Upper lobe of right lung (tissue), 1 donor: ENCODE measurements around the gene CDT1. TPM values are rescaled to one million over a fixed set of nuclear protein-coding genes. Genes with fewer than 3 reads are reported as not detected.
A peak's percentile ranks its signal among the peaks of the same experiment; 100 is the strongest.

Source experiments
- ATAC-seq: fragments of 200-7000 bp; cut with Tn5 transposase; one replicate; pipeline ENCODE4 v1.9.1; 2020; ENCODE audit warnings: mild to moderate bottlenecking, moderate library complexity
- DNase-seq: peaks from one replicate; pipeline ENCODE4 v3.0.0-alpha.2; 2020
- H3K27ac ChIP-seq: fragments of 200-600 bp; one replicate; pipeline ENCODE4 v1.8.0; 2022
- H3K27me3 ChIP-seq: fragments of 200-600 bp; one replicate; pipeline ENCODE4 v1.8.0; 2022; ENCODE audit warnings: mild to moderate bottlenecking
- H3K36me3 ChIP-seq: fragments of 200-600 bp; one replicate; pipeline ENCODE4 v1.8.0; 2022
- H3K4me1 ChIP-seq: fragments of 200-600 bp; one replicate; pipeline ENCODE4 v1.8.0; 2022
- H3K4me3 ChIP-seq: fragments of 200-600 bp; one replicate; pipeline ENCODE4 v1.8.0; 2022; ENCODE audit warnings: mild to moderate bottlenecking
- H3K9me3 ChIP-seq: fragments of 200-600 bp; one replicate; pipeline ENCODE4 v1.8.0; 2022
- intact Hi-C: fragments of 100-400 bp; cut with DNase I; formaldehyde crosslinking; loops from one replicate; pipeline ENCODE4 v1.11.0; 2022
- total RNA-seq: library from RNA; stranded (reverse); fragmentation: NEBNext Ultra II Directional; extraction: Animal tissue kit (Norgen Biotek cat#: 25700); gene quantifications from one replicate; pipeline ENCODE4 v1.2.1, GENCODE V29; 2021
- TF ChIP-seq, protein P1 (sequence below): fragments of 200-600 bp; IDR thresholded peaks from one replicate; pipeline ENCODE4 v1.8.0; 2022; ENCODE audit warnings: antibody characterized with exemption
- donor health status: DM: no; HTN: yes; CAD: no; lungs with severe emphysema.

CDT1 gene
- total RNA-seq, 1 donor from 2014 or later: 1.0 TPM

DNA sequence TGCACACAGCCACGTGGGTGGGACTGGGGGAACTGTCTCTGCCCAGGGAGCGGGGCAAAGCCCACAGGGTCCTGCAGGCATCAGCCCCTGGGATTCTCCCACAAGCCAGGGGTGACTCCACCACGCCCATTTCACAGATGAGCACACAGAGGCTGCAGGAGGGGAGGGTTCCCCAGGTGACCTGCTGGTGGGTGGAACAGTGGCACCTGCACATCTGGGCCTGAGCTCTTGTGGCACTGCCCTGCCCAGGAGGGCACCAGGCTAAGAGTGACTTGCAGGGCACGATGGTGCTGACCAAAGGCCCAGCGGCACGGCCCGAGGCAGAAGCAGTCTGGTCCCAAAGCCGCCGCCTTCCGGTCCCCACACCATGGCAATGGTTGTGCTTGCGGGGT, 42.5 kb upstream of the CDT1 start:
- ATAC-seq (no peak), DNase-seq (no peak)
- TF ChIP-seq, protein P1, sequence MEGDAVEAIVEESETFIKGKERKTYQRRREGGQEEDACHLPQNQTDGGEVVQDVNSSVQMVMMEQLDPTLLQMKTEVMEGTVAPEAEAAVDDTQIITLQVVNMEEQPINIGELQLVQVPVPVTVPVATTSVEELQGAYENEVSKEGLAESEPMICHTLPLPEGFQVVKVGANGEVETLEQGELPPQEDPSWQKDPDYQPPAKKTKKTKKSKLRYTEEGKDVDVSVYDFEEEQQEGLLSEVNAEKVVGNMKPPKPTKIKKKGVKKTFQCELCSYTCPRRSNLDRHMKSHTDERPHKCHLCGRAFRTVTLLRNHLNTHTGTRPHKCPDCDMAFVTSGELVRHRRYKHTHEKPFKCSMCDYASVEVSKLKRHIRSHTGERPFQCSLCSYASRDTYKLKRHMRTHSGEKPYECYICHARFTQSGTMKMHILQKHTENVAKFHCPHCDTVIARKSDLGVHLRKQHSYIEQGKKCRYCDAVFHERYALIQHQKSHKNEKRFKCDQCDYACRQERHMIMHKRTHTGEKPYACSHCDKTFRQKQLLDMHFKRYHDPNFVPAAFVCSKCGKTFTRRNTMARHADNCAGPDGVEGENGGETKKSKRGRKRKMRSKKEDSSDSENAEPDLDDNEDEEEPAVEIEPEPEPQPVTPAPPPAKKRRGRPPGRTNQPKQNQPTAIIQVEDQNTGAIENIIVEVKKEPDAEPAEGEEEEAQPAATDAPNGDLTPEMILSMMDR: no peak
- Histone ChIP-seq H3K36me3 (no peaks in the 10 kb centered on the region), H3K27me3 (no peaks in the 10 kb centered on the region), H3K4me1 (peaks cover 65% of the 10 kb centered on the region), H3K4me3 (no peak overlapping the region), H3K27ac (no peak overlapping the region), H3K9me3 (no peaks in the 10 kb centered on the region)
- intact Hi-C loops: no loop called here

DNA sequence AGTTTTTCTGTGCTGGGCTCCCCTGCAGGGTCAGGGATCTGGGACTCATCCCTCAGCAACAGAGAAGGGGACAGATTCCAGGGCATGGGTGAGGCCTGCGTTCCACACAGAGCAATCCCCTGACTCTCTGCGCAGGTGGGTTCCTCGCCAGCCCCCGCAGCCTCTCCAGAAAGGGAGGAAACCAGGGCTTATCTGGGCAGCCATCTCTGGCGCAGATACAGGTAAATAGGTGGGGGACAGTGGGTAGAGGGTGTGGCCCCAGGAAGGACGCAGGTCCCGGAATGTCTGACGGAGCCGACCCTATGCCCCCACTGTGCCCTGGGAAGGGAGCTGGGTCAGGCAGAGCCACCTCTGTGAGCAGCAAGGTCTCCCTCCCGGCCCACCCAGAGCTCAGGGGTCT, 41.8 kb upstream of the CDT1 start:
- Histone ChIP-seq H3K27ac (no peak overlapping the region), H3K9me3 (no peaks in the 10 kb centered on the region), H3K27me3 (no peaks in the 10 kb centered on the region), H3K36me3 (no peaks in the 10 kb centered on the region), H3K4me1 (peaks cover 72% of the 10 kb centered on the region), H3K4me3 (no peak overlapping the region)
- DNase-seq (no peak), ATAC-seq (peak; percentile 1)
- intact Hi-C loops: no loop called here
- TF ChIP-seq, protein P1: no peak

DNA sequence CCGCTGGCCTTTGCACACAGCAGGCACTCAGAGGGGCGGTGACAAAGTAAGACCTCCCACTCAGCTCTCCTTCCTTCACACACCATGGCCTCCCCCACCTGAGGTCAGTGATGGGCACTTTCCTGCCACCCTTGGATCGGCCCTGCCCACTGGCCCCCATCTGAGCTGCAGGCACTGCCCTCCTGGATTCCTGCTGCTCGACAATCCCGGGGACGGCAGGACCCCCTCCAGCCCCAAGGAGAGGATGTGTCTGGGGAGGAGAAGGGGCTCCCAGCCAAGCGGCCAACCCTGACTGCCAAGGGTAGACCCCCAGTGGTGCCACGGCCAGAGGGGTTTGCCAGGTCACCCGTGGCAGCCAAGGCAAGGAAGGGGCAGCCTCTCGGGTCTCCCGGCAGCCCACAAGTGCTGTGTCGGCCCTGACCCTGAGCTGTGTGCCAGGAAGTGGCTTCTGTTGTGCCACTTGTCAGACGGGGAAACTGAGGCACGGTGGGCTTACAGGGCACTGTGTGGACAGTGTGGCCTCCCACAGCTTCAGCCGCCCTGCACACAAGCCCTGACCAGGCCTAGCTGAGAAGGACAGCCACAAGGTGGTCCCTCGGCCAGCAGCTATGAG, 41.2 kb upstream of the CDT1 start:
- Histone ChIP-seq H3K27ac (peak overlapping the region; percentile 24), H3K4me1 (peaks cover 77% of the 10 kb centered on the region), H3K36me3 (no peaks in the 10 kb centered on the region), H3K4me3 (no peak overlapping the region), H3K9me3 (no peaks in the 10 kb centered on the region), H3K27me3 (no peaks in the 10 kb centered on the region)
- ATAC-seq (no peak), DNase-seq (no peak)
- intact Hi-C loops: no loop called here
- TF ChIP-seq, protein P1: no peak

- Histone ChIP-seq H3K36me3 (no peaks in the 10 kb centered on the region), H3K9me3 (no peaks in the 10 kb centered on the region), H3K27me3 (no peaks in the 10 kb centered on the region), H3K27ac (peak overlapping the region; percentile 13), H3K4me3 (no peak overlapping the region), H3K4me1 (peaks cover 83% of the 10 kb centered on the region)
- TF ChIP-seq, protein P1: no peak
- ATAC-seq (no peak), DNase-seq (no peak)
- intact Hi-C loops: no loop called here
Measured at GRCh38 chr16:88762941-88763340, 40.6 kb upstream of the CDT1 start.

- ATAC-seq (peak; percentile 45), DNase-seq (peak; percentile 82)
- H3K4me3 ChIP-seq: no peak overlapping the region
- intact Hi-C loops: no loop called here
- H3K9me3 ChIP-seq: no peaks in the 10 kb centered on the region
- H3K36me3 ChIP-seq: no peaks in the 10 kb centered on the region
- H3K27me3 ChIP-seq: no peaks in the 10 kb centered on the region
- peaks cover 84% of the 10 kb centered on the region for H3K4me1 ChIP-seq
- TF ChIP-seq, protein P1: peak; percentile 3
- peak overlapping the region; percentile 13 for H3K27ac ChIP-seq
Measured at GRCh38 chr16:88763502-88764053, 40.0 kb upstream of the CDT1 start.
